GM19468 (cell line): ENCODE results near the gene NFIA.
"Not testable (repeated sequence)": the region's sequence is repeated elsewhere in the genome, so short reads cannot be mapped to it uniquely, and the experiment has no call there.

Source experiments
- ATAC-seq: cut with Tn5 transposase; IDR thresholded peaks from one replicate; pipeline ENCODE4 v1.9.1; 2021; ENCODE audit warnings: mild to moderate bottlenecking, moderate library complexity, moderate number of reproducible peaks; ENCODE audit not compliant: unreplicated experiment; ENCODE audit errors: extremely low read depth

Gene NFIA

DNA sequence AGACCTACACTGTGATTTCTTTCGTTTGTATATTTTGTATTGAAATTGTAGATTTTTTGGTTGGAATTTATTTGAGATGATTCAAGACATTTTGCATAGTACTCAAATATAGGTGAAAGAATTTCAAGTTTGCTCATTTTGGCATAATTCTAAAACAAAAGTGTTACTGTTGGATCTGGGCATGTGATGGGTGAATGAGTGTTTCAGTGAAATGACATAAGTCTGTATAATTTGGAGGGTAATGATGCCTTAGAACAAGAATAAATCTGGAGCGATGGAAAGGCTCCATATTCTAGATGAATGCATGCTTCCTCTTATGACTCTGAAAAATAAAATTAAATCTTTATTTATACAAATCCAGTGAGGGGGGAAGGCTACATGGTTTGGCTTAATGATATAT is 41.0 kb downstream of the NFIA start:
- no peak for ATAC-seq

DNA sequence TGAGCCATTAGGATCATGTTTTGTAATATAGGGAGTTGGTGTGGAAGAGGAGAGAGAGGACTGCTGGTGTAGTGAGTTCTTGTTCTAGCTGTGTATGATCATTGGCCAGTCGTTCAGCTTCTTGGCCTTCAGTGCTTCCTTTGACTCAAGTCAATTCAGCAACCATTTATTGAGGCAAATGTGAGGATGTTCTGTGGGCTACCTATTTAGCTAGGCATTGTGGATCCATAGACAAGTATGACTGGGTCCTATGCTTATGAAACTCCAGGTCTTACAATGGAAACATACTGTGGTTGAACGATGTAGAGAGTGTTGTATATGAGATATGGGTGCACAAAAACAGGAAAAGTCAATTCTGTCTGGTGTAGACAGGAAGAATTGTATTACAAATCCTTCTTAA is 41.7 kb downstream of the NFIA start:
- ATAC-seq = no peak

DNA sequence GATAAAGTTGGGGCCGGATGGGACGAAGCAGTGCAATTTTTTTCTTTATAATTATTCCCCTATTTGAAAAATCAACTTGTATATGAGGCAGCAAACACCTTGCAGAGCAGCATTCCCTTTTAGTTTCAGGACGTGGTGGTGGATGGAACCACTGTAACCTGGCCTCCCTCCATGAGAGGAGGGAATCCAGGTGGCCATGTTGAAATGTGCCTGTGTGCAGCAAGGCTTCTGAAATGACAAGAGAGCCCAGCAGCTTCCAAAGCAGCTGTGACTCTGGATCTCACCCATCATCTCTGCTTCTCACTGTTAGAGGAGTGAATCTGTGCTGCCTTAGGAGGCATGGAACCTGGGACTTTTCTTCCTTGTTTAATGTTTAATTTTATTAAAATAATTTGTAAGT is 42.3 kb downstream of the NFIA start:
- ATAC-seq = no peak

DNA sequence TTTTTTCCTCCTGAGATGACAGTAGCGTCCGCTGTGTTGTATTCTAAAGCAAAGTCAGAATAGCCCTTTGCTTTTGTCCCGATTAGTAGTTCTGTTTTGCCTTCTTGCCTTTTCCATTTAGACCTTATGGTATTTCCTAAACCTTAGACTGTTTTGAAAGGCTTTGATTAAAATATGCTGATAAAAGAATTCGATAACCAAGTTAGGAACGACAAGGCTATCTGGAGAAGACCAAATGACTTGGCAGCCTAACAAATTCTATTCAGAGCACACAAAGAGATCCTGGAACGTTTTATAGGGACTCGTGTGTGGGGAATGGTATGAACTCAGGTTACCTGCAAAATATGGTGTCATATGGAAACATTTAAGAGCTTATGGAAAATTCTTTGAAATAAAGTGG is 42.9 kb downstream of the NFIA start:
- no peak for ATAC-seq

DNA sequence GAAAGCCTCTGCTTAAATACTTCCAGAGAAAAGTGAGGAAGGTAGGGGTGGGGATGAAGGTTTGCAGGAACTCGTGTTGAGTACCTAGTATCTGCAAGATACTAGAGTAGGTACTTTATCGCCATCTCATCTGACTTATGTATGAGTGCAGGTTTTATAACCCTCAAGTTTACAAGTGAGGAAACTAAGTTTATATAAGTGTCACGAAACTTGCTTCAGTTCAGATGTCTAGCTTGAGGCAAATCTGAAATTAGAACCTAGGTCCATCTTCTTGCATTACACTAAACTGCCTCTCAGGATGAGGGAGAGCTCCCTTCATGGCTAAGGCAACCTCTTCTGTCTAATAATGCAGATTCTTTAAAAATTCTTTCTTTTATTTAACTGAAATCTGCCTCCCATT is 43.5 kb downstream of the NFIA start:
- ATAC-seq = no peak

DNA sequence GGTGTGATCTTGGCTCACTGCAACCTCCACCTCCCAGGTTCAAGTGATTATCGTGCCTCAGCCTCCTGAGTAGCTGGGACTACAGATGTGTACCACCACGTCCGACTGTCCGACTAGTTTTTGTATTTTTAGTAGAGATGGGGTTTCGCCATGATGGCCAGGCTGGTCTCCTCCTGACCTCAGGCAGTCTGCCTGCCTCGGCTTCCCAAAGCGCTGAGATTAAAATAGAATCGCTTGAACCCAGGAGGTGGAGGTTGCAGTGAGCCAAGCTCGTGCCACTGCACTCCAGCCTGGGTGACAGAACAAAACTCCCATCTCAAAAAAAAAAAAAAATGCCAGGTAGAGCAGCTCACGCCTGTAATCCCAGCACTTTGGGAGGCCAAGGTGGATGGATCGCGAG is 44.5 kb downstream of the NFIA start:
- ATAC-seq = not testable (repeated sequence)

DNA sequence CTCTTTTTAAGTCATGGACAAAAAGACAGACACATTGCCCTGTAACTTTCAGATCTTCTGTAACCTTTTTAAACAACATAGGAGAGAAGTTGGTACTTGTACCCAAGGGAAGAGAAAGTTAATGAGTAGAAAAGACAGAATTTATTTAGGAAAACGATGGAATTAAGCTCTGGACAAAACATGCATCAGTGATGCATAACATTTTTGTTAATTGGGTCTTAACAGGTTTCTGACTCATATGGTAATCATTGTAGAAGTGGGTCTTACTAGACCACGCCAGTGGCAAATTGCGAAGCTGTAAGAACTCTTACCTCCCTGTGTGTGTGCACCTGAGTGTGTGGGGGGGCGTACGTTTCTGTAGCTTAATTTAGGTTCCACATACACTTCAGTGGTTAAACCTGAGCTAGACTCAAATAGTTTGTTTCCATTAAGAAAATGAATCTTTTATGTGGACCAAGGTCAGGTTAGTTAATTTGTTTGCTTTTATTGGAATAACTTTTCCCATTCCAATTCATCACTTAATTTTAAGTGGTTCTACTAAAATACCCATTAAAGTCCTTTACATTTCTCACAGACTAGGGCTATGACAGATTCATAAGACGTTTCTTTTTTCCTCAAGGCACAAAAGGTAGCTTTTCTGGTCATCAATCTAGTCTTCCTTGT is 48.1 kb downstream of the NFIA start:
- no peak for ATAC-seq

DNA sequence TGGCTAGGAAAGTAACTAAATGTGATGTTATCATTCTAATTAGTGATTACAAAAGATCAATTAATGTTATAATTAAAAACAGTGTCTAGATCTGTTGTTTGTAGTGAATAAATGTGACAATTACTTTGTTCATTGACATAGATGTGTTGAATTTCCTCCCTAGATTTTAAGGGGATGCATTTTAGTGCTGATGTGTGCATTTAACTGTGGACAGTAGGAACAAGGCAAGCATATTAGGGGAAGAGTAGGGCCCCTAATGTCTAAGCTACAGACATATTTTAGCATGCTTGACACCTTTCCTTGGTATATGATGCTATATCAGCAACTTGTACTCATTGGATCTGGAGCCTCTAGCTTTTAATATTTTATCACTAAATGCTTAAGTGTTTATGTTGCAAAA is 48.9 kb downstream of the NFIA start:
- no peak for ATAC-seq

DNA sequence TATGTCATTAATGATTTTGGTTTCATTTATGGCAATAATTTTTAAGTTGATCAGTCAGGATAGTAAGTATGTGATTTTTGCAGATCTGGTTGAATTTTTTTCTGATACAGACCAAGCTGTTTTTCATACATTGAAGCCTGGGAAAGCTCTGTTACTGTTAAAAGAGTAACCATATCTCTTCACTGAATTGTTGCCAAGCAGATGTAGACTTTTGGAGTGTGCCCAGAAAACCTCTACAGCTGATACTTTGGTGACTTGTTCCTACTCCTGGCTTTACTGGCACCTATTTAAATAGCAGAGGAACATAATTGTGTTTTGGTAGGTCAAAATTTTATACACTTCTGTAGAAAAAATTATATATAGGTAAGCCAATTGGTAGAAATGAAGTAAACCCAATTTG is 49.4 kb downstream of the NFIA start:
- no peak for ATAC-seq

DNA sequence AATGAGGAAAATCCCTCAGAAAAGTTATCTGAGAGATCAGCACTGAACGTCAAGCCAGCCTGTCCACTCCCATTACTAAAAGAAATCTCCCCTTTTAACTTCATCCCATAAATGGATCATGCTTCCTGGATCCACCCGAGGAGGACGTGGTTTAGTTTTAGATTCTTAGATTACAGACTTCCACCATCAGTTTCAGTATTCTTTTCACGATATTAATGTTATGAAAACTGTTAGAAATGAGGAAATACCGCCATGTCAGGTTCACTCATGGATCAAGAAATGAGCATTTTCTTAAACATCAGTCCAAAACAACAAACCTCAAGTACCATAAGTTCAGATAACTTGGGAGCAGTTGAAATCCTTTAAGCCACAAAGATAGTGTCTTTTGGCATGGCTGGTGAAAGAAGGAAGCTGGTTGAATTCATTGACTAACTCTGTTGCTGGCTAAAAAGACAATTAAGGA is 49.8 kb downstream of the NFIA start:
- no peak for ATAC-seq

DNA sequence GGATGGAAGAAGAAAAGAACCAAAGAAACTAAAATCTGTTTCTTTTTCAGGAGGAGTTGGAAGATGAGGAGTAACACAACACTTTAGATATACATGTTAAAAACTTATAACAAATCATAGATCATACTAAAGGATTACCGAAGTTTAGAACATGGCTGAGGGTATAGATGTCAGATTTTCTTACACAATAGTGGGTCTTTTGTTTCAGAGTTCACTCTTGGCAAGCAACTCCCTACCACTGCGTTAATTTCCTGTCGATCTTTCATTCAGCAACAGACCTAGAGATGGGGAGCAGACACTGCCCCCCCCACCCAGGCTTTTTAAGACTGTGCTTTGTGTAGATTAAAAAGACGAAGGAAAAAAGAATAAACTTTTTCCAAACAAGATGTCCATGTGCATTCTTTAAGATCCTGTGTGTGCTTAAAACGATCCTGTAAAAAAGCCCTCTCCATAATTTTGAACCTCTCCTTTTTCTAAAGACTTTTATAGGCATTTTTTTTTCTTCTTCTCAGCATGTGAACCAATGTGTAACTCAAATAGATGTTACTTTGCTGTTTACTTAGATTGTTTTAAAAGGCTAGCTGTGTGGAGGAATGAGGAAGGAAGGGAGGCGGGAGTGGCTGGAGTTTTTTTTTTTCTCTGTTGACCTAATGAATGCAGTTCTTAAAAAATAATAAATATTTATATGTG is 50.4 kb downstream of the NFIA start:
- no peak for ATAC-seq

DNA sequence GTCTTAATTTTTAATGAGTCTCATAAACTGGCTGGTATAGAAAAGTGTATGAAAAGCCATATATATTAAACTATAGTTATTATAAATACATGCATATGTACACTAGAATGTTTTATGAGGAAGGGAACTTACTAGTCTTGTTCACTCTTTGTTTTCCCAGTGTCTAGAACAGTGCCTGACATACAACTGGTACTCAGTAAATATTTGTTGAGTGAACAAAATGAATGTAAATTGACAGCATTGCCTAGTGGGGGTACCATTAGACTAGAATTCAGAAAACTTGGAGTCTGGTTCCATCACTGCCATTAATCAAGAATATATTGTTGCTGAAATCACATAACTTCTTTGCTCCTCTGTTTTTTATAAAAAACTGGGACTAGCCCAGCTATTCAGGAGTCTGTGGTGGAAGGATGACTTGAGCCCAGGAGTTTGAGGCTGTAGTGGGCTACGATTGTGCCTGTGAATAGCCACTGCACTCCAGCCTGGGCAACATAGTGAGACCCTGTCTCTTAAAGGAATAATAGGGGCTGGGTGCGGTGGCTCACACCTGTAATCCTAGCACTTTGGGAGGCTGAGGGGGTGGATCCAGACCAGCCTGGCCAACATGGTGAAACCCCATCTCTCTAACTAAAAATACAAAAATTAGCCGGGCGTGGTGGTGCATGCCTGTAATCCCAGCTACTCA is 51.1 kb downstream of the NFIA start:
- no peak for ATAC-seq

DNA sequence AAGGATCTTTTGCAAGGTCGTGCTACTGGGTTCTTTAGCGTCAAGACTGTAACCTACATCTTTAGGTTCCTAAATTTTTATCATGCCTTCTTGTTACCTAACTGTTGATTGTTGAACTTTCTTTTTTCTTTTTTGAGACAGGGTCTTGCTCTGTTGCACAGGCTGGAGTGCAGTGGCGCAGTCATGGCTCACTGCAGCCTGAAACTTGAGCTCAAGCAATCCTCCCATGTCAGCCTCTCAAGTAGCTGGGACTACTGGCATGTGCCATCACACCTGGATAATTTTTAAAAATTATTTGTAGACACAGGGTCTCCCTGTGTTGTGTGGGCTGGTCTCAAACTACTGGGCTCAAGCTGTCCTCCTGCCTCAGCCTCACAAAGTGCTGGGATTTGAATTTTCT is 52.9 kb downstream of the NFIA start:
- no peak for ATAC-seq

DNA sequence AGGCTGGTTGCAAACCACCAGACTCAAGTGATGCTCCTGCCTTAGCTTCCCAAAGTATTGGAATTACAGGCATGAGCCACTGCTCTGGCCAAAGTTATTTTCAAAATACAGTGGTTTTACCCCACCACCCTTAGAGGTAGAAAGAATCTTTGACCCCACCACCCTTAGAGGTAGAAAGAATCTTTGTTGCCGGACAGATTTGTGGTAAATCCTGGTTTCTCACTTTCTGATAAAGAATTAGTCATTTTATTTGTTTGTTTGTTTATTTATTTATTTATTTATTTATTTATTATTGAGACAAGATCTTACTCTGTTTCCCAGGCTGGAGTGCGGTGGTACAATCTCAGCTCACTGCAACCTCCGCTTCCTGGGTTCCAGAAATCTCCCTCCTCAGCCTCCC is 55.9 kb downstream of the NFIA start:
- ATAC-seq = no peak

DNA sequence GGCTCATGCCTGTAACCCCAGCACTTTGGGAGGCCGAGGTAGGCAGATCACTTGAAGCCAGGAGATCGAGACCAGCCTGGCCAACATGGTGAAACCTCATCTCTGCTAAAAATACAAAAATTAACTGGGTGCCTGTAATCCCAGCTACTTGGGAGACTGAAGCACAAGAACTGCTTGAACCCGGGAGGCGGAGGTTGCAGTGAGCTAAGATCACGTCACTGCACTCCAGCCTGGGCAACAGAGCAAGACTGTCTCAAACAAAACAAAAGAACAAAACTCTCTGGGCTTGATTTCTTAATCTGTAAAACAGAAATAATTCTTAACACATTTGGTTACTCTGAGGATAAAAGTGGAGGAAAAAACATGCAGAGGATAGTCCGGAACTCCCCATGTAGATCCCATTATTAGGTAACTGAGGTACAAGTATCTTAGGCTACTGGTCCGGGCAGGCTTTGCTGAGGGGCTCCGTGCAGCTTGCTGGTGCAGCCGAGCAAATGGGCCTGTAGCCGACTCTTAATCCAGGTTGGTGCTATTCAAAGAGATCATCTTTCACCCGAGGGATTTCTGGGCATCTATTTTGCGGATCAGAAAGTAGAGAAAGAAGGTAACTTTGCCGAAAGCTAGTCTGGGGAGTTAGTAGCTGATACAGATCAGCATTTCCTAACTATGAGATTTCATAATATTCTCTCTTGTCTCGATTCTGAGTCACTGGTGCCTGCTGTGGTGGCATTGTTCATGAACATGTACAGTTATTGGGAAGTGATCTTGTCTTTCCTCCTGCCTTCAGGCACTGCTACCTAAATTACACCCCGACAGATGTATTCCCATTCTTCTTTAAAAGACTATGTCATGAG is 56.8 kb downstream of the NFIA start:
- no peak for ATAC-seq

DNA sequence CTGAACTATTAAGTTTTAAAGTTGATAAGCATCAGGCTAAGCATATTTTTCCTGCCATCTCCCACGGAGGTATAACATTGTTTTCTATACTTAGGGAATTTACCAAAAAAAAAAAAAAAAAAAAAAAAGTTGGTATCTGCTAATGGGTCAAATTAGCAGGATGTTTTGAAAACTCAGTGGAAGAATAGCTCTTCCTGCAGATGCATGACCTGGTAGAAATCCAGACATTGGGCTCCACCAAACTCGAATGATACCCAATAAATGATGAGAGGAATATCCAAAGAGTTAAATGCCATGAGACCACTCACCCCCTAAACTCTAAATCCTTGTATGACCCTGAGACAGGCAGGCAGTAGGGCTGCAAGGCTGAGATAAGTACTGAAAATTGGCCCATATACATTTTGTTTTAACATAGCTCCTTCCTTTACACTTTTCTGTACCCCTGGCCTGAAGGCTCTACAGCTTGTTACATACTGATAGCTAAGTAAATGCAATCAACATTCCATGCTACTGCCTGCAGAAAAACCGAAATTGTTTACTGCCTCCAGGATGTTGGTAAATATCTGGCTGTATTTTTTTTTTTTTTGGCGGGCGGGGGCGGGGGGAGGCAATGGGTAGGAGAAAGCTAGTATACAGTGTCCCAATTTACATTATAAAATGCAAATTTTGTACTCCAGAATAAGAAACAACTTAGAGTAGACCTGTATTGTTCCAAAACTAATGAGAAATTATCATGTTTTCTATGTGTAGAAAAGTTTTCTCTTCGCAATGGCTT is 57.6 kb downstream of the NFIA start:
- no peak for ATAC-seq

DNA sequence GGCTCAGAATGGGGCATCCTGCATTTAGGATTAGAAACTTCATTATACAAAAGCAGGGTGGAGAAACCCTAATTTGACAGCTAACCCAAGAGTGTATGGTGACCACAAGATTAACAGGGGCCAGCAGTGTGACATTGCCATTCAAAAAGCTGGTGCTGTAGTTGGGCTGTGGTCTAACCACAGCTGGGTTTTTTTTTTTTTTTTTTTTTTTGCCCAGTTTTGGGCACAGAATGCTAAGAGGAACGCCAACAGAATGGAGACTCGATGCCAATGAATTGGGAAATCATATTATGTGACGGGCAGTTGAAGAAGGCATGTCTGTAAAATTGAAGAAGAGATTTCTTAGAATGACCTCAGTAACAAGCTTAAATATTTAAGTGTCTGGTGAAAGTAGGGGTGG is 58.4 kb downstream of the NFIA start:
- ATAC-seq = no peak

DNA sequence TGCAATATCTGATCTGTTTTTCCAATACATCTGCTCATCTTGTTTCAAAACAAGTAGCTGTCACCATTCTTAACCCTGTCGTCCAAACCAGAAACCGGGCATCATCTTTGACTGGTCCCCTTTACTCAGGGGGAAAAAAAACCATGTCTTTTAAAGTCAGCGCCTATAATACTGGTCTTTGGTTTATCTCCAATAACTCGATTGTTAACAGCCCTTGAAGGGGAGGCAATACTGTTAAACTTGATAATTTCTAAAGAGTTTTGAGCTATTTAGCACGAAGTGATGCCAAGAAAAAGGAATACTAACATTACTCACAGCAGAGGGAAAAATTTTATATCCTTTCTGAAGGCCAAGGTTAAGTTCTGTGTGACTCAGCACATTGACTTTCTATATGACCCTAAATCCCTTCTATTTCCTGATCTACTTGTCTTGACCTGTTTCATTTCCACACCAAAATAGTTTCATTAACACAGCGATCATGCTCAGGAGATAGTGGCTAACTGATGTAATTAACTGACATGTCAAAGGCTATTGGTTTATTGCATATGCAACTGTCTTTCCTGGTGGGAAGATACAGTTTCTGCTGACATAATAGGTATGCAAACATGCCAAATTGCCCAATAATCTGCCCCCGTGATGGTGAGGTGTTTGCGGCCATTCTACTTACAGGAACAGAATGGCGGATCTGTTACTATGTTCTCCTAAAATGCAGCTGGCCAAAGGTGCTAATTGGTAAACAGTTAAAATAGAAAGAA is 59.1 kb downstream of the NFIA start:
- ATAC-seq = no peak

DNA sequence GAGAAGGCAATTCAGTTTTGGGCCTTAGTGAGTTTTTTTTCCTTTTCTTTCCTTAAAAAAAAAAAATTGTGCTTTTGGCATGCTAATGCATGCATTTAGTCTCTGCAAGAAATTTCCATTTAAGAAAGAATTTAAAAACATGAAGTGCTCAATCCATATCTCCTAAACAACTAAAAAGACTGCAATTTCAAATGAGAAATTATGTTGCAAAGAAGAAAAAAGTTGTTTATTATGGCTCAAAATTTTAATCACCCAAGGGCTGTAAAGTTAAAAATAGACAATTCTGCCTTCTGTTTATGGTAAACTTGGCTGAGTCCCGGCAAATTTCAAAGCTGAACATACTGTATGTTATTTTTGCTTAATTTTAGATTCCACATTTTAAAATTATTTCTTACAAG is 59.7 kb downstream of the NFIA start:
- ATAC-seq = no peak
